HepG2 (cell line): ENCODE data around the gene NDUFB8. TPM values are rescaled to one million over a fixed set of nuclear protein-coding genes. Genes with fewer than 3 reads are reported as not detected.

Source experiments
- ATAC-seq: fragments of 200-7000 bp; cut with Tn5 transposase; 3 replicates; pipeline ENCODE4 v1.9.1; 2020; ENCODE audit warnings: mild to moderate bottlenecking, moderate library complexity
- BruUV-seq: library from RNA; stranded (reverse); fragments of 400-500 nt; replicated peaks from 2 replicates; lab custom pipeline; 2021; lab: Mats Ljungman, UMichigan
- CTCF ChIA-PET: fragments of 300-600 bp; formaldehyde crosslinking; extraction: SDS; loops from one replicate; lab custom pipeline; 2021; ENCODE audit warnings: low total read pairs, inconsistent platforms, low intra/inter-chr PET ratio; lab: Yijun Ruan, JAX
- POLR2A ChIA-PET: fragments of 350-600 bp; sonication (Branson Sonifier 250); formaldehyde crosslinking; loops from one replicate; lab custom pipeline; 2020; ENCODE audit warnings: antibody characterized with exemption, inconsistent platforms; lab: Yijun Ruan, JAX
- DNase-seq: peaks from one replicate; pipeline ENCODE4 v3.0.0-alpha.2; 2015; ENCODE audit warnings: low spot score
- FAIRE-seq: peaks from 3 replicates; lab custom pipeline; 2011; peaks lifted over from hg19 to GRCh38; lab: Jason Lieb, UNC
- H2AFZ ChIP-seq: one replicate; pipeline ENCODE4 v1.6.1; 2011; ENCODE audit warnings: low read length, inconsistent platforms
- H3K27ac ChIP-seq: fragments of 300-600 bp; 3 replicates; pipeline ENCODE4 v1.8.0; 2011; ENCODE audit warnings: mixed run types, mild to moderate bottlenecking, mixed read lengths, low read length, inconsistent platforms; ENCODE audit not compliant: insufficient read depth; ENCODE audit errors: extremely low read length
- H3K27me3 ChIP-seq, 2 experiments: fragments of 200-600 bp in 1 of 2; 2 replicates in 1 of 2; 3 replicates in 1 of 2; pipeline versions ENCODE4 v1.6.0 to v1.8.0; 2011; ENCODE audit warnings: low read length in 2 of 2, mild to moderate bottlenecking in 2 of 2, moderate library complexity in 2 of 2, inconsistent platforms in 1 of 2; ENCODE audit not compliant: insufficient read depth in 2 of 2, control insufficient read depth in 1 of 2
- H3K36me3 ChIP-seq, 2 experiments: fragments of 200-600 bp in 1 of 2; replicated peaks in 1 of 2; 2 replicates in 1 of 2; 3 replicates in 1 of 2; pipeline versions ENCODE4 v1.5.1 to v1.8.0; 2011; ENCODE audit warnings: low read length in 2 of 2, inconsistent platforms in 1 of 2; ENCODE audit not compliant: insufficient read depth in 2 of 2, control insufficient read depth in 1 of 2
- H3K4me1 ChIP-seq: 2 replicates; pipeline ENCODE4 v1.5.1; 2012; ENCODE audit warnings: low read length, inconsistent platforms; ENCODE audit not compliant: insufficient read depth
- H3K4me2 ChIP-seq: 2 replicates; pipeline ENCODE4 v1.6.0; 2011; ENCODE audit warnings: low read depth, low read length, inconsistent platforms
- H3K4me3 ChIP-seq, 3 experiments: fragments of 200-600 bp in 1 of 3; sonication (generic), shearing (Covaris generic) in 1 of 3; replicated peaks in 1 of 3; 2 replicates each; pipeline ENCODE4 v1.5.1; 2011 to 2016; ENCODE audit warnings: low read length in 3 of 3, inconsistent platforms in 2 of 3, low read depth in 2 of 3, mild to moderate bottlenecking in 2 of 3, control low read depth in 1 of 3, mixed read lengths in 1 of 3; ENCODE audit not compliant: insufficient read depth in 1 of 3
- H3K79me2 ChIP-seq: one replicate; pipeline ENCODE4 v1.6.1; 2011; ENCODE audit warnings: low read length, inconsistent platforms; ENCODE audit not compliant: insufficient read depth
- H3K9ac ChIP-seq: 2 replicates; pipeline ENCODE4 v1.6.0; 2011; ENCODE audit warnings: mild to moderate bottlenecking, low read depth, low read length, inconsistent platforms; ENCODE audit not compliant: insufficient read depth
- H3K9me3 ChIP-seq: 2 replicates; pipeline ENCODE4 v1.5.1; 2012; ENCODE audit warnings: mild to moderate bottlenecking, low read length
- H4K20me1 ChIP-seq: 2 replicates; pipeline ENCODE4 v1.6.0; 2011; ENCODE audit warnings: inconsistent platforms, mild to moderate bottlenecking, low read length, moderate library complexity; ENCODE audit not compliant: insufficient read depth
- CBX5 ChIP-seq: sonication (generic); formaldehyde crosslinking; IDR thresholded peaks from 2 replicates; pipeline ENCODE4 v1.4.0; 2020; ENCODE audit warnings: missing genetic modification reagents, borderline replicate concordance
- EHMT2 ChIP-seq: fragments of 200-600 bp; sonication (generic); IDR thresholded peaks from 2 replicates; pipeline ENCODE4 v1.7.0; 2017; ENCODE audit warnings: antibody characterized with exemption, low read depth, low read length, borderline replicate concordance
- GZF1 ChIP-seq: sonication (generic); formaldehyde crosslinking; IDR thresholded peaks from 2 replicates; pipeline ENCODE4 v1.5.1; 2020; ENCODE audit warnings: mild to moderate bottlenecking, missing genetic modification reagents
- HOXA3 ChIP-seq: sonication (generic); formaldehyde crosslinking; IDR thresholded peaks from 2 replicates; pipeline ENCODE4 v1.5.0; 2020; ENCODE audit warnings: missing genetic modification reagents
- KLF9 ChIP-seq: IDR thresholded peaks from 2 replicates; pipeline ENCODE4 v1.6.1; 2016; ENCODE audit warnings: low read depth
- RAD21 ChIP-seq: fragments of 450-650 bp; formaldehyde crosslinking; IDR thresholded peaks from 2 replicates; pipeline ENCODE4 v1.5.0; 2020; ENCODE audit warnings: mild to moderate bottlenecking
- XRCC5 ChIP-seq: fragments of 200-400 bp; formaldehyde crosslinking; optimal IDR thresholded peaks from 2 replicates; pipeline ENCODE3; 2017; ENCODE audit warnings: mild to moderate bottlenecking, low read length
- ZNF33A ChIP-seq: sonication (generic); formaldehyde crosslinking; IDR thresholded peaks from 2 replicates; pipeline ENCODE4 v1.5.1; 2020; ENCODE audit warnings: missing genetic modification reagents, mild to moderate bottlenecking, moderate library complexity, borderline replicate concordance
- ZNF33B ChIP-seq: sonication (generic); formaldehyde crosslinking; IDR thresholded peaks from 2 replicates; pipeline ENCODE4 v1.5.1; 2020; ENCODE audit warnings: mild to moderate bottlenecking, missing genetic modification reagents
- ZNF607 ChIP-seq: sonication (generic); formaldehyde crosslinking; IDR thresholded peaks from 2 replicates; pipeline ENCODE4 v1.5.1; 2020; ENCODE audit warnings: missing genetic modification reagents, mild to moderate bottlenecking, borderline replicate concordance
- ZNF615 ChIP-seq: sonication (generic); formaldehyde crosslinking; IDR thresholded peaks from 2 replicates; pipeline ENCODE4 v1.5.0; 2020; ENCODE audit warnings: mild to moderate bottlenecking, missing genetic modification reagents, borderline replicate concordance
- ZNF776 ChIP-seq: sonication (generic); formaldehyde crosslinking; IDR thresholded peaks from 2 replicates; pipeline ENCODE4 v1.4.0; 2020; ENCODE audit warnings: mild to moderate bottlenecking, missing genetic modification reagents
- ZSCAN9 ChIP-seq: IDR thresholded peaks from 2 replicates; pipeline ENCODE4 v1.6.1; 2016; ENCODE audit warnings: borderline replicate concordance
- WGBS: methylation state at CpG from one replicate; pipeline ENCODE4 v1.1.6; 2017; ENCODE audit warnings: low lambda C conversion rate; 5-methylcytosine and 5-hydroxymethylcytosine counted together
- in situ Hi-C: cut with HindIII; loops from 2 replicates; pipeline ENCODE4 v1.10.0; 2017; ENCODE audit warnings: low pct_unique_long_range_greater_than_20kb; ENCODE audit not compliant: extremely low pct_ligation_motif_present
- intact Hi-C: fragments of 100-400 bp; cut with micrococcal nuclease; formaldehyde crosslinking; loops from one replicate; pipeline ENCODE4 v1.10.0; 2022; ENCODE audit not compliant: unreplicated experiment
- polyA plus RNA-seq, 8 experiments: library from polyadenylated mRNA; depleted of rRNA in 3 of 8; stranded (reverse) in 7 of 8; unstranded in 1 of 8; fragments of >200 nt; fragmentation: Illumina TruSeq in 4 of 8; extraction: Trizol in 4 of 8; gene quantifications; 2 replicates each; pipeline versions ENCODE4 v1.2.1 to v1.2.3, GENCODE V29; 2011 to 2016; ENCODE audit warnings: low read depth in 4 of 8, missing spikeins in 1 of 8, mixed read lengths in 1 of 8; ENCODE audit not compliant: insufficient read depth in 1 of 8
- total RNA-seq, 5 experiments: library from RNA; depleted of rRNA; stranded (reverse); fragments of >200 nt; fragmentation: Illumina TruSeq; extraction: Trizol; gene quantifications; 2 replicates each; pipeline ENCODE4 v1.2.3, GENCODE V29; 2016; ENCODE audit warnings: low read depth in 1 of 5
- TF ChIP-seq, protein P1 (sequence below): conservative IDR thresholded peaks from 2 replicates; pipeline ENCODE4 v1.6.1; 2018; ENCODE audit warnings: missing genetic modification reagents
- TF ChIP-seq, protein P2 (sequence below): sonication (generic); formaldehyde crosslinking; IDR thresholded peaks from 2 replicates; pipeline ENCODE4 v1.5.1; 2020; ENCODE audit warnings: mild to moderate bottlenecking, missing genetic modification reagents, moderate library complexity
- TF ChIP-seq, protein P3 (sequence below): sonication (generic); formaldehyde crosslinking; IDR thresholded peaks from 2 replicates; pipeline ENCODE4 v1.4.0; 2020; ENCODE audit warnings: missing genetic modification reagents, borderline replicate concordance
- TF ChIP-seq, protein P4 (sequence below): sonication (generic); formaldehyde crosslinking; IDR thresholded peaks from 2 replicates; pipeline ENCODE4 v1.4.0; 2020; ENCODE audit warnings: missing genetic modification reagents

NDUFB8 gene
- total and polyA plus RNA-seq, 2 of the 13 experiments (the other 11 are each of a cell fraction or from before 2014, with no cell fraction given) = 210 to 216 TPM

DNA sequence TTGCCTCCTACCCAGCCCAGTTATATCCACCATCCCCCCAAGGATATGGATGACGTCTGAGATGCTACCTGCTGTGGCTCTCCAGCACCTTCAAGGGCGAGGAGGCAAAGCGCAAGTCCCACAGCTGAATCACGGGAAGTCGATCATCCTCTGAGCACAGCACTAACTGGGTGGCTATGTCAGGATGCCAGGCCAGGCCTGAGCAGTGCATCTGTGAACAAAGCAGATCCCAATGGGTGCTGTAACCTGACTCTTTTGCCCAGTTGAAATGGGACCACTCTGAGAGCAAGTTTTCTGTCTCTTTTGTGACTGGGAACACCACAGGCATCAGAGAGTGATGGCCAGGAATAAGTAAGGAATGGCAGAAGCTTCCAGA lies 22.3 kb downstream of the NDUFB8 start:
- CTCF ChIA-PET = interaction anchor here (2.2 to 2.7 kb wide), 2 partner anchors 74 to 169 kb away, joined by 7 to 26 read pairs; no protein-coding TSS in a partner anchor
- no peaks in the 10 kb centered on the region for H3K79me2 ChIP-seq
- H2AFZ ChIP-seq = no peak overlapping the region
- no peak overlapping the region for H3K4me2 ChIP-seq
- H3K27ac ChIP-seq = no peak overlapping the region
- H3K4me1 ChIP-seq = peaks cover 8% of the 10 kb centered on the region; the same call in 1 of the 2 replicates
- WGBS = 88% methylated on average over 1 of the region's 5 CpGs
- H3K36me3 ChIP-seq = no peaks in the 10 kb centered on the region
- in situ Hi-C loops (loop anchor here (5.0 kb wide), 2 partner anchors 70 to 165 kb away; no protein-coding TSS in a partner anchor), intact Hi-C loops (no loop called here)
- H3K9ac ChIP-seq = no peak overlapping the region
- no peaks in the 10 kb centered on the region for H4K20me1 ChIP-seq
- no peak overlapping the region for H3K4me3 ChIP-seq
- FAIRE-seq = no peak
- BruUV-seq = no TSS peak
- no peaks in the 10 kb centered on the region for H3K27me3 ChIP-seq
- no peak for DNase-seq
- no peak for ATAC-seq
- H3K9me3 ChIP-seq = no peaks in the 10 kb centered on the region
- POLR2A ChIA-PET = no interaction called here
- TF ChIP-seq, protein P1, sequence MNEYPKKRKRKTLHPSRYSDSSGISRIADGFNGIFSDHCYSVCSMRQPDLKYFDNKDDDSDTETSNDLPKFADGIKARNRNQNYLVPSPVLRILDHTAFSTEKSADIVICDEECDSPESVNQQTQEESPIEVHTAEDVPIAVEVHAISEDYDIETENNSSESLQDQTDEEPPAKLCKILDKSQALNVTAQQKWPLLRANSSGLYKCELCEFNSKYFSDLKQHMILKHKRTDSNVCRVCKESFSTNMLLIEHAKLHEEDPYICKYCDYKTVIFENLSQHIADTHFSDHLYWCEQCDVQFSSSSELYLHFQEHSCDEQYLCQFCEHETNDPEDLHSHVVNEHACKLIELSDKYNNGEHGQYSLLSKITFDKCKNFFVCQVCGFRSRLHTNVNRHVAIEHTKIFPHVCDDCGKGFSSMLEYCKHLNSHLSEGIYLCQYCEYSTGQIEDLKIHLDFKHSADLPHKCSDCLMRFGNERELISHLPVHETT (CRISPR knock-in tag) = no peak
- TF ChIP-seq, protein P2, sequence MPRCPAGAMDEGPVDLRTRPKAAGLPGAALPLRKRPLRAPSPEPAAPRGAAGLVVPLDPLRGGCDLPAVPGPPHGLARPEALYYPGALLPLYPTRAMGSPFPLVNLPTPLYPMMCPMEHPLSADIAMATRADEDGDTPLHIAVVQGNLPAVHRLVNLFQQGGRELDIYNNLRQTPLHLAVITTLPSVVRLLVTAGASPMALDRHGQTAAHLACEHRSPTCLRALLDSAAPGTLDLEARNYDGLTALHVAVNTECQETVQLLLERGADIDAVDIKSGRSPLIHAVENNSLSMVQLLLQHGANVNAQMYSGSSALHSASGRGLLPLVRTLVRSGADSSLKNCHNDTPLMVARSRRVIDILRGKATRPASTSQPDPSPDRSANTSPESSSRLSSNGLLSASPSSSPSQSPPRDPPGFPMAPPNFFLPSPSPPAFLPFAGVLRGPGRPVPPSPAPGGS = no peak
- no peak for TF ChIP-seq KLF9 (CRISPR knock-in tag)
- TF ChIP-seq, protein P3, sequence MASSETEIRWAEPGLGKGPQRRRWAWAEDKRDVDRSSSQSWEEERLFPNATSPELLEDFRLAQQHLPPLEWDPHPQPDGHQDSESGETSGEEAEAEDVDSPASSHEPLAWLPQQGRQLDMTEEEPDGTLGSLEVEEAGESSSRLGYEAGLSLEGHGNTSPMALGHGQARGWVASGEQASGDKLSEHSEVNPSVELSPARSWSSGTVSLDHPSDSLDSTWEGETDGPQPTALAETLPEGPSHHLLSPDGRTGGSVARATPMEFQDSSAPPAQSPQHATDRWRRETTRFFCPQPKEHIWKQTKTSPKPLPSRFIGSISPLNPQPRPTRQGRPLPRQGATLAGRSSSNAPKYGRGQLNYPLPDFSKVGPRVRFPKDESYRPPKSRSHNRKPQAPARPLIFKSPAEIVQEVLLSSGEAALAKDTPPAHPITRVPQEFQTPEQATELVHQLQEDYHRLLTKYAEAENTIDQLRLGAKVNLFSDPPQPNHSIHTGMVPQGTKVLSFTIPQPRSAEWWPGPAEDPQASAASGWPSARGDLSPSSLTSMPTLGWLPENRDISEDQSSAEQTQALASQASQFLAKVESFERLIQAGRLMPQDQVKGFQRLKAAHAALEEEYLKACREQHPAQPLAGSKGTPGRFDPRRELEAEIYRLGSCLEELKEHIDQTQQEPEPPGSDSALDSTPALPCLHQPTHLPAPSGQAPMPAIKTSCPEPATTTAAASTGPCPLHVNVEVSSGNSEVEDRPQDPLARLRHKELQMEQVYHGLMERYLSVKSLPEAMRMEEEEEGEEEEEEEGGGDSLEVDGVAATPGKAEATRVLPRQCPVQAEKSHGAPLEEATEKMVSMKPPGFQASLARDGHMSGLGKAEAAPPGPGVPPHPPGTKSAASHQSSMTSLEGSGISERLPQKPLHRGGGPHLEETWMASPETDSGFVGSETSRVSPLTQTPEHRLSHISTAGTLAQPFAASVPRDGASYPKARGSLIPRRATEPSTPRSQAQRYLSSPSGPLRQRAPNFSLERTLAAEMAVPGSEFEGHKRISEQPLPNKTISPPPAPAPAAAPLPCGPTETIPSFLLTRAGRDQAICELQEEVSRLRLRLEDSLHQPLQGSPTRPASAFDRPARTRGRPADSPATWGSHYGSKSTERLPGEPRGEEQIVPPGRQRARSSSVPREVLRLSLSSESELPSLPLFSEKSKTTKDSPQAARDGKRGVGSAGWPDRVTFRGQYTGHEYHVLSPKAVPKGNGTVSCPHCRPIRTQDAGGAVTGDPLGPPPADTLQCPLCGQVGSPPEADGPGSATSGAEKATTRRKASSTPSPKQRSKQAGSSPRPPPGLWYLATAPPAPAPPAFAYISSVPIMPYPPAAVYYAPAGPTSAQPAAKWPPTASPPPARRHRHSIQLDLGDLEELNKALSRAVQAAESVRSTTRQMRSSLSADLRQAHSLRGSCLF = no peak
- TF ChIP-seq ZNF615 = no peak
- TF ChIP-seq ZNF776 = no peak
- TF ChIP-seq ZNF33B (CRISPR knock-in tag) = no peak
- TF ChIP-seq HOXA3 (CRISPR knock-in tag) = no peak
- no peak for TF ChIP-seq ZNF607 (CRISPR knock-in tag)
- no peak for TF ChIP-seq RAD21 (CRISPR knock-in tag)
- TF ChIP-seq GZF1 = no peak
- TF ChIP-seq, protein P4, sequence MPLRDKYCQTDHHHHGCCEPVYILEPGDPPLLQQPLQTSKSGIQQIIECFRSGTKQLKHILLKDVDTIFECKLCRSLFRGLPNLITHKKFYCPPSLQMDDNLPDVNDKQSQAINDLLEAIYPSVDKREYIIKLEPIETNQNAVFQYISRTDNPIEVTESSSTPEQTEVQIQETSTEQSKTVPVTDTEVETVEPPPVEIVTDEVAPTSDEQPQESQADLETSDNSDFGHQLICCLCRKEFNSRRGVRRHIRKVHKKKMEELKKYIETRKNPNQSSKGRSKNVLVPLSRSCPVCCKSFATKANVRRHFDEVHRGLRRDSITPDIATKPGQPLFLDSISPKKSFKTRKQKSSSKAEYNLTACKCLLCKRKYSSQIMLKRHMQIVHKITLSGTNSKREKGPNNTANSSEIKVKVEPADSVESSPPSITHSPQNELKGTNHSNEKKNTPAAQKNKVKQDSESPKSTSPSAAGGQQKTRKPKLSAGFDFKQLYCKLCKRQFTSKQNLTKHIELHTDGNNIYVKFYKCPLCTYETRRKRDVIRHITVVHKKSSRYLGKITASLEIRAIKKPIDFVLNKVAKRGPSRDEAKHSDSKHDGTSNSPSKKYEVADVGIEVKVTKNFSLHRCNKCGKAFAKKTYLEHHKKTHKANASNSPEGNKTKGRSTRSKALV (CRISPR knock-in tag) = no peak
- no peak for TF ChIP-seq XRCC5
- TF ChIP-seq ZNF33A (CRISPR knock-in tag) = no peak
- TF ChIP-seq CBX5 (CRISPR knock-in tag) = no peak
- no peak for TF ChIP-seq ZSCAN9 (CRISPR knock-in tag)
- no peak for TF ChIP-seq EHMT2
